ENCODE data around the gene KANTR. TPM values are rescaled to one million over a fixed set of nuclear protein-coding genes. Genes with fewer than 3 reads are reported as not detected.

The KANTR gene
- total and polyA plus RNA-seq, 2 donors (not counting 3 experiments of a cell fraction or from before 2014, with no cell fraction given), result 3.1 to 9.8 TPM

GRCh38 chrX:53091354-53091753 is 2.6 kb upstream of the KANTR start:
- Histone ChIP-seq H3K27me3 (ENCODE audit: control insufficient read depth in 2 of 2, insufficient read depth in 2 of 2, low read length in 2 of 2) (no peaks in the 10 kb centered on the region), H3K36me3 (ENCODE audit: control insufficient read depth in 2 of 2, extremely low read depth in 1 of 2, insufficient read depth in 2 of 2, low read length in 2 of 2) (peaks cover 0 to 2% of the 10 kb centered on the region in 2 experiments), H2AFZ (ENCODE audit: low read depth, low read length) (no peak overlapping the region), H3K4me2 (ENCODE audit: insufficient read depth, low read length) (no peak overlapping the region), H3K9ac (replicated peaks; ENCODE audit: extremely low read depth, insufficient read depth, low read length) (no peak overlapping the region), H3K9me1 (replicated peaks; ENCODE audit: control insufficient read depth, extremely low read depth, insufficient read depth, low read length) (no peaks in the 10 kb centered on the region), H3K9me3 (replicated peaks; ENCODE audit: control insufficient read depth, insufficient read depth, low read length) (no peaks in the 10 kb centered on the region), H4K20me1 (replicated peaks; ENCODE audit: control insufficient read depth, extremely low read depth, insufficient read depth, low read length) (no peaks in the 10 kb centered on the region), H3K27ac (ENCODE audit: insufficient read depth, low read depth, low read length) (no peak overlapping the region), H3K79me2 (ENCODE audit: control insufficient read depth, insufficient read depth, low read length) (no peaks in the 10 kb centered on the region), H3K4me3 (replicated peaks in 1 of 3; ENCODE audit: insufficient read depth in 1 of 3, low read depth in 1 of 3, low read length in 3 of 3) (no peak overlapping the region), H3K4me1 (ENCODE audit: control insufficient read depth, extremely low read depth, insufficient read depth, low read length) (peaks cover 15% of the 10 kb centered on the region)
- intact Hi-C loops (cut with micrococcal nuclease) (loop anchor here (10.0 kb wide), 1 partner anchor 333 kb away; the partner anchor contains the start of genes RIBC1 and SMC1A), dilution Hi-C loops (cut with MboI; ENCODE audit: extremely low pct_ligation_motif_present, low sequenced_read_pairs) (no loop called here)
- TF ChIP-seq GATA2 (IDR thresholded peaks at IDR 0.05; ENCODE audit: insufficient read depth, insufficient read length, low read depth, low read length) (no peak), EZH2 (IDR thresholded peaks at IDR 0.05; ENCODE audit: borderline replicate concordance, low read depth, low read length, severe bottlenecking) (no peak), POLR2AphosphoS5 (IDR thresholded peaks at IDR 0.05; ENCODE audit: insufficient read depth, low read depth, low read length) (no peak), FOS (IDR thresholded peaks at IDR 0.05; ENCODE audit: borderline replicate concordance, insufficient read depth, low read length) (no peak), MAX (IDR thresholded peaks at IDR 0.05; ENCODE audit: insufficient read depth, insufficient read length) (no peak)
- TF ChIP-seq, protein P1, sequence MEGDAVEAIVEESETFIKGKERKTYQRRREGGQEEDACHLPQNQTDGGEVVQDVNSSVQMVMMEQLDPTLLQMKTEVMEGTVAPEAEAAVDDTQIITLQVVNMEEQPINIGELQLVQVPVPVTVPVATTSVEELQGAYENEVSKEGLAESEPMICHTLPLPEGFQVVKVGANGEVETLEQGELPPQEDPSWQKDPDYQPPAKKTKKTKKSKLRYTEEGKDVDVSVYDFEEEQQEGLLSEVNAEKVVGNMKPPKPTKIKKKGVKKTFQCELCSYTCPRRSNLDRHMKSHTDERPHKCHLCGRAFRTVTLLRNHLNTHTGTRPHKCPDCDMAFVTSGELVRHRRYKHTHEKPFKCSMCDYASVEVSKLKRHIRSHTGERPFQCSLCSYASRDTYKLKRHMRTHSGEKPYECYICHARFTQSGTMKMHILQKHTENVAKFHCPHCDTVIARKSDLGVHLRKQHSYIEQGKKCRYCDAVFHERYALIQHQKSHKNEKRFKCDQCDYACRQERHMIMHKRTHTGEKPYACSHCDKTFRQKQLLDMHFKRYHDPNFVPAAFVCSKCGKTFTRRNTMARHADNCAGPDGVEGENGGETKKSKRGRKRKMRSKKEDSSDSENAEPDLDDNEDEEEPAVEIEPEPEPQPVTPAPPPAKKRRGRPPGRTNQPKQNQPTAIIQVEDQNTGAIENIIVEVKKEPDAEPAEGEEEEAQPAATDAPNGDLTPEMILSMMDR (IDR thresholded peaks at IDR 0.05; ENCODE audit: extremely low read depth in 1 of 2, insufficient read depth in 1 of 2, low read depth in 1 of 2, low read length in 2 of 2), result no peak
- CTCF ChIA-PET, result no interaction called here
- POLR2A ChIA-PET, result no interaction called here
- FAIRE-seq (no peak), DNase-seq (ENCODE audit: low read depth, low spot score) (no peak)
- no TSS peak for BruUV-seq (replicated peaks)
